ENCODE measurements around the gene ENOX1.

The ENOX1 gene

DNA sequence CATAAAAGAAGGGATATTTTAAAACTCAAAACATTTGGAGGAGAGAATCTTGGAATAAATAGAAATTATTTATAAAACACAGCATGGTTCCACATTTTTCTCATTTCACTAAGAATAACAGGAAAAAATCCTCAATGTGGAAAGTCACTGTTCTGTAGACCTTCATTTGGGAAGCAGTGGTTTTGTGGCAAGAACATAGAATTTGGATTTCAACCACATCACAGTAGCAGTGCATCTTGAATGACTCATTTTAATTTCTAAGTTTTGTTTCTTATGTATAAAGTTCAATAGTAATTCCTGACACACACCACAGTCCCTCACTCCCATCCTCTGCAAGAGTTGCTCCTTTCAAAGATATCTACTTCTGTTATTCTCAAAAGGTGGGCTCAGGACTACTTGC lies 264.0 kb downstream of the ENOX1 start:
- no peak for TF ChIP-seq ZNF274 (IDR thresholded peaks at IDR 0.05; ENCODE audit: low read depth, low read length)
- no peak overlapping the region for H3K4me3 ChIP-seq (ENCODE audit: low read length)

- no peak overlapping the region for H3K4me3 ChIP-seq (ENCODE audit: low read length)
- TF ChIP-seq ZNF274 (IDR thresholded peaks at IDR 0.05; ENCODE audit: low read depth, low read length): no peak
Measured at GRCh38 chr13:43520351-43520750, 266.4 kb downstream of the ENOX1 start.

- no peak overlapping the region for H3K4me3 ChIP-seq (ENCODE audit: low read length)
- no peak for TF ChIP-seq ZNF274 (IDR thresholded peaks at IDR 0.05; ENCODE audit: low read depth, low read length)
Measured at GRCh38 chr13:43518833-43519232, 267.9 kb downstream of the ENOX1 start.

- no peak for TF ChIP-seq ZNF274 (IDR thresholded peaks at IDR 0.05; ENCODE audit: low read depth, low read length)
- no peak overlapping the region for H3K4me3 ChIP-seq (ENCODE audit: low read length)
Measured at GRCh38 chr13:43516401-43516833, 270.4 kb downstream of the ENOX1 start.

- TF ChIP-seq ZNF274 (IDR thresholded peaks at IDR 0.05; ENCODE audit: low read depth, low read length): no peak
Measured at GRCh38 chr13:43515531-43515930, 271.2 kb downstream of the ENOX1 start.

DNA sequence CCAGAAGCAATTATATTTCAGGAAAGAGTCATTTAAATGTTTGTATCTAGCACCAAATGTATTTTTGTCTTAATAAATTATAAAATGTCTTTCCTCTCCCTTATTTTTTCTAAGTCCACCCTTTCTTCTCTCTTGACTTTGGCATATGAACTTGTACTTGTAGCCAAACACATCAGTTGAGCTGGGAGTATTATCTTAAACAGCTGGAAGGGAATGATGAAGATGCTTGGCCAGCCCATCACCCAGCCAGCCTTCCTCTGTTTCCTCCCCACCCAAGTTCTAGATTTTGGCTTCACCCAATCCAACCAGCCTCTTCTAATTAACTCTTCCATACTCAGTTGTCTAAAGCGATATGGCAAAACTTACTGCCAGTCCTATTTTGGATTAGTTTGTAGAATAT lies 272.5 kb downstream of the ENOX1 start:
- no peak overlapping the region for H3K4me3 ChIP-seq (ENCODE audit: low read length)
- TF ChIP-seq ZNF274 (IDR thresholded peaks at IDR 0.05; ENCODE audit: low read depth, low read length): no peak

More at GRCh38 chr13:43515531-43515930, 271.2 kb downstream of the ENOX1 start:
- H3K4me3 ChIP-seq (ENCODE audit: low read length): no peak overlapping the region

DNA sequence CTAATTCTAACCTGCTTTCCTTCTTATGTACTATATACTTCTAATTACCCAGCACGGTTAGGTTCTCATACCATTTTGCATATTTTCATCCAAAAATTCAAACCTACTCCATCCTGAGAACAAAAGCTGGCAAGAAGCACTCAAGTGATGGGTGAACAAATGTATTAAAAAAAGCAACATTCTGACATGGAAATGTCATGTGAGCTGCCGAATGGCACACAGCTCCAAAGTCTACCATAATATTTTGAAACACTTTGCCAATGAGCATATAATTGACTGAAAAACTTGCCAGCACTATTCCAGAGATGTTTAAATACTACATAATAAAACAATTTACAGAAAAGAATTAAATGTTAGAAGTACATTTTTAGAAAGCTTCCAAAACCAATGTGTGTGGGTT lies 274.6 kb downstream of the ENOX1 start:
- no peak for TF ChIP-seq ZNF274 (IDR thresholded peaks at IDR 0.05; ENCODE audit: low read depth, low read length)
- H3K4me3 ChIP-seq (ENCODE audit: low read length): no peak overlapping the region

GRCh38 chr13:43510956-43511901 lies 275.5 kb downstream of the ENOX1 start:
- H3K4me3 ChIP-seq (ENCODE audit: low read length): no peak overlapping the region
- TF ChIP-seq ZNF274 (IDR thresholded peaks at IDR 0.05; ENCODE audit: low read depth, low read length): no peak

DNA sequence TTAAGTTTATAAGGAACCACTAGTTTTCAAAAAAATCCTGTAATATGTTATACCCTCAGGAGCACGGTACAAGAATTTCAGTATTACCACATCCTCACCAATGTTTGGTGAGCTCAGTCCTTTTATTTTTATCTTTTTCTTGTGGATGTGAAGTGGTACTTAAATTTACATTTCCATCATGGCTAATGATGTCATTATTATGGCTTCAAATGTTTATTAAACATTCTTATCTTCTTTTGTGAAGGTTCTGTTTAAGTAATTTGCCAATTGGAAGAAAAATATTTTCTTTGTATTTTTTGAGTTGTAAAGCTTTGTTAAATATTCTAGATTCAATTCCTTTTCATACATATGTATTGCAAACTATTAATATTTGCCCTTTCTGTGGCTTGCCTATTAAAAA lies 291.0 kb downstream of the ENOX1 start:
- no peak for TF ChIP-seq ZNF274 (IDR thresholded peaks at IDR 0.05; ENCODE audit: low read depth, low read length)
- H3K4me3 ChIP-seq (ENCODE audit: low read length): no peak overlapping the region

DNA sequence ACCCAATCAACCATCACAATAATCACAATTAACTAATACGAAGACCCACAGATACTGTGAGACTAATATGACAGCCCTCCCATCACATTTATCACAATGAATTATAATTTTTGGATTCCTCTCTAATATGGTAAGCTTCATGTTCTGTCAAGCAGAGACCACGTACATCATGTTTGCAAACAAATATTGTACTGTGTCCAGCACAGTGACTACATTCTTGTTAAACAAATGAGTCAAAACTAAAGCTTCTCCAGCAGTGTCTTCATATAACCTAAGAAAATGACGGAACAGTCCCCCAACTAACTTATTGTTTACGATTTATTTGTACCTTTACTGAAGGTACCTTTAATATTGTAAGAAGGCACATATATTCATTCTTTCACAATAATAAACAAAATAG lies 292.6 kb downstream of the ENOX1 start:
- no peak overlapping the region for H3K4me3 ChIP-seq (ENCODE audit: low read length)
- TF ChIP-seq ZNF274 (IDR thresholded peaks at IDR 0.05; ENCODE audit: low read depth, low read length): no peak

- no peak overlapping the region for H3K4me3 ChIP-seq (ENCODE audit: low read length)
- TF ChIP-seq ZNF274 (IDR thresholded peaks at IDR 0.05; ENCODE audit: low read depth, low read length): no peak
Measured at GRCh38 chr13:43493496-43494000, 293.2 kb downstream of the ENOX1 start.

- H3K4me3 ChIP-seq (ENCODE audit: low read length): no peak overlapping the region
- TF ChIP-seq ZNF274 (IDR thresholded peaks at IDR 0.05; ENCODE audit: low read depth, low read length): no peak
Measured at GRCh38 chr13:43492745-43493144, 294.0 kb downstream of the ENOX1 start.

DNA sequence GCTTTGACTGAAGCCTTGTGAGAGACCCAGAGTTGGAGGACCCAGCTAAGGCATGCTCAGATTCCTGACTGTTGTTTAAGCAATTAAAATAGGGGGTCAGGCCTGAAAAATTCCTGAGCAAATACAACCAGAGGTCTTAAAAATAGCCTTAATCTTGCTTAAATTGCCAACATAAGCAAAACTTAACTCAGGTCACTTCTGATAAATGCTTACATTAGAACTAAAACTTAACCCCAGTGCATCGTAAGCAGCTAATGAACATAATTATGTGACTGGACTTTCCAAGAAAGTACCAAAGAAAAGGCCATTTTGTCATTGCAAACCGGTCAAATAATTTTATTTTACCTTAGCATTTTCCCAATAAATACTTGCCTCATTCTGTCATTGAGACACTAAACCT lies 294.5 kb downstream of the ENOX1 start:
- TF ChIP-seq ZNF274 (IDR thresholded peaks at IDR 0.05; ENCODE audit: low read depth, low read length): no peak

GRCh38 chr13:43489233-43489632 lies 297.5 kb downstream of the ENOX1 start:
- no peak for TF ChIP-seq ZNF274 (IDR thresholded peaks at IDR 0.05; ENCODE audit: low read depth, low read length)
- H3K4me3 ChIP-seq (ENCODE audit: low read length): no peak overlapping the region

More for the DNA sequence above, 294.5 kb downstream of the ENOX1 start:
- no peak overlapping the region for H3K4me3 ChIP-seq (ENCODE audit: low read length)

- H3K4me3 ChIP-seq (ENCODE audit: low read length): no peak overlapping the region
- no peak for TF ChIP-seq ZNF274 (IDR thresholded peaks at IDR 0.05; ENCODE audit: low read depth, low read length)
Measured at GRCh38 chr13:43487885-43488284, 298.9 kb downstream of the ENOX1 start.
